ENCODE measurements around the gene GPR137.
A peak's percentile ranks its signal among the peaks of the same experiment; 100 is the strongest.

GPR137 gene

GRCh38 chr11:64265176-64266160 is 20.2 kb upstream of the GPR137 start:
- Histone ChIP-seq H3K18ac (ENCODE audit: low read depth in 1 of 2, low read length in 2 of 2) (no peak overlapping the region), H3K36me3 (ENCODE audit: control insufficient read depth in 1 of 2, insufficient read depth in 2 of 2, low read depth in 1 of 2, low read length in 2 of 2) (peaks cover 53 to 77% of the 10 kb centered on the region in 2 experiments), H2BK15ac (ENCODE audit: low read depth, poor library complexity, severe bottlenecking) (no peak overlapping the region), H3K14ac (ENCODE audit: low read length in 2 of 2) (no peak overlapping the region), H2BK5ac (ENCODE audit: low read depth, low read length, poor library complexity, severe bottlenecking) (no peak overlapping the region), H4K8ac (ENCODE audit: low read length) (no peak overlapping the region), H3K4me2 (ENCODE audit: low read length, poor library complexity, severe bottlenecking) (no peak overlapping the region), H3K4me3 (ENCODE audit: insufficient read depth in 1 of 2, low read depth in 1 of 2, low read length in 2 of 2) (no peak overlapping the region), H3K27me3 (ENCODE audit: control insufficient read depth in 1 of 2, insufficient read depth in 1 of 2, low read length in 2 of 2) (no peaks in the 10 kb centered on the region), H3K4ac (ENCODE audit: low read depth in 1 of 2, low read length in 2 of 2) (no peak overlapping the region), H3K23ac (ENCODE audit: low read length in 2 of 2) (no peak overlapping the region), H3K9me3 (ENCODE audit: control insufficient read depth, low read length) (no peaks in the 10 kb centered on the region), H3K27ac (ENCODE audit: low read length, poor library complexity, severe bottlenecking) (no peak overlapping the region), H3K9ac (ENCODE audit: low read length) (no peak overlapping the region), H2AK5ac (ENCODE audit: low read length, severe bottlenecking) (no peak overlapping the region), H2BK12ac (ENCODE audit: low read length in 2 of 2) (no peak overlapping the region), H2BK120ac (ENCODE audit: low read depth, low read length) (no peak overlapping the region), H4K91ac (ENCODE audit: low read length) (no peak overlapping the region), H3K79me1 (replicated peaks; ENCODE audit: low read length, poor library complexity, severe bottlenecking) (peaks cover 14% of the 10 kb centered on the region), H3K4me1 (ENCODE audit: control insufficient read depth, insufficient read depth, low read depth, low read length) (peaks cover 35% of the 10 kb centered on the region), H2AFZ (ENCODE audit: low read depth, low read length) (no peak overlapping the region)
- no peak for DNase-seq
- 95% methylated on average over 35 of the region's 35 CpGs for WGBS

DNA sequence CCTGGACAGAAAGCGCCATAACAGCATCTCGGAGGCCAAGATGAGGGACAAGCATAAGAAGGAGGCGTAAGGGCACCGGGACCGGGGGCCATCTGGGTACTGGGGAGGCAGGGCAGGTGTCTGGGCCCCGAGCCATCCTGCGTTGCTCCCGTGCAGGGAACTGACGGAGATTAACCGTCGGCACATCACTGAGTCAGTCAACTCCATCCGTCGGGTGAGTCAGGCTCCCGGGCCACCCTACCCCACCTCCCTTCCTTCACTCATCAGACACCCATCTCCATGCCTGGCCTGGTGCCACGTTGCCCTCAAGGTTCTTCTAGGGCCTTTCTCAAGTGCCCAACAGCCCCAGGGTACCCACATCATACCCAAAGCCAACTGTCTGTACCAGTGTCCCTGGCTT is 19.3 kb upstream of the GPR137 start:
- no peak overlapping the region for H4K91ac ChIP-seq (ENCODE audit: low read length)
- no peak overlapping the region for H3K4me3 ChIP-seq (ENCODE audit: insufficient read depth in 1 of 2, low read depth in 1 of 2, low read length in 2 of 2)
- H3K79me1 ChIP-seq (replicated peaks; ENCODE audit: low read length, poor library complexity, severe bottlenecking): peaks cover 14% of the 10 kb centered on the region
- H2BK5ac ChIP-seq (ENCODE audit: low read depth, low read length, poor library complexity, severe bottlenecking): no peak overlapping the region
- H3K9ac ChIP-seq (ENCODE audit: low read length): no peak overlapping the region
- H3K4ac ChIP-seq (ENCODE audit: low read depth in 1 of 2, low read length in 2 of 2): no peak overlapping the region
- H3K4me2 ChIP-seq (ENCODE audit: low read length, poor library complexity, severe bottlenecking): no peak overlapping the region
- H2BK12ac ChIP-seq (ENCODE audit: low read length in 2 of 2): no peak overlapping the region
- no peak overlapping the region for H4K8ac ChIP-seq (ENCODE audit: low read length)
- H3K23ac ChIP-seq (ENCODE audit: low read length in 2 of 2): no peak overlapping the region
- H3K27ac ChIP-seq (ENCODE audit: low read length, poor library complexity, severe bottlenecking): no peak overlapping the region
- no peak overlapping the region for H3K18ac ChIP-seq (ENCODE audit: low read depth in 1 of 2, low read length in 2 of 2)
- H2BK120ac ChIP-seq (ENCODE audit: low read depth, low read length): no peak overlapping the region
- no peak for DNase-seq
- WGBS: 87% methylated on average over 15 of the region's 15 CpGs
- no peak overlapping the region for H2AFZ ChIP-seq (ENCODE audit: low read depth, low read length)
- H2BK15ac ChIP-seq (ENCODE audit: low read depth, poor library complexity, severe bottlenecking): no peak overlapping the region
- H2AK5ac ChIP-seq (ENCODE audit: low read length, severe bottlenecking): no peak overlapping the region
- H3K9me3 ChIP-seq (ENCODE audit: control insufficient read depth, low read length): no peaks in the 10 kb centered on the region
- H3K14ac ChIP-seq (ENCODE audit: low read length in 2 of 2): no peak overlapping the region
- peaks cover 35% of the 10 kb centered on the region for H3K4me1 ChIP-seq (ENCODE audit: control insufficient read depth, insufficient read depth, low read depth, low read length)
- peaks cover 48 to 72% of the 10 kb centered on the region in 2 experiments for H3K36me3 ChIP-seq (ENCODE audit: control insufficient read depth in 1 of 2, insufficient read depth in 2 of 2, low read depth in 1 of 2, low read length in 2 of 2)
- no peaks in the 10 kb centered on the region for H3K27me3 ChIP-seq (ENCODE audit: control insufficient read depth in 1 of 2, insufficient read depth in 1 of 2, low read length in 2 of 2)

DNA sequence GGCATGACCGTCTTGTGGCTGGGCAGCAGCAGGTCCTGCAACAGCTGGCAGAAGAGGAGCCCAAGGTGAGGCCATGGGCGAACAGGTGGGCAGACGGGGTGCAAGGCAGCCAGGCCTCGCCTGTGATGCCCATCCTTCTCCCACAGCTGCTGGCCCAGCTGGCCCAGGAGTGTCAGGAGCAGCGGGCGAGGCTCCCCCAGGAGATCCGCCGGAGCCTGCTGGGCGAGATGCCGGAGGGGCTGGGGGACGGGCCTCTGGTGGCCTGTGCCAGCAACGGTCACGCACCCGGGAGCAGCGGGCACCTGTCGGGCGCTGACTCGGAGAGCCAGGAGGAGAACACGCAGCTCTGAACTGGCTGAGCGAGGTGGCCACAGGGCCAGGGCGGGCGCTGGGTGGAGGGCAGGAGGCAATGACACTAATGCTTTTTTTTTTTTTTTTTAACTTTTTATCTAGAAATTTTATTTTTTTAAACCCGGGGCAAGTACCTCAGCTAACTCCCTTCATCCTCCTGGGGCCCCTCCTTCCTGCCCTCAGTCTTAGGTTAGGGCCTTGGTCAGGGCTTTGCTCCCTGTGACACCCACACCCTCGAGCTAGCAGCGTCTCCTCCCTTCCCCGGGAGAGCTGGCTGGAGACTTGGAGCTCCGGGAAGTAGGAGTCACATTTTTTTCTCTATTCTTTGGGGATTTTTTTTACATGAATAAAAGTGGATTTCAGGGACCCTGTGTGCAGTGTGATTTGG is 18.3 kb upstream of the GPR137 start:
- Histone ChIP-seq H3K9ac (ENCODE audit: low read length) (peak overlapping the region; percentile 96), H3K27me3 (ENCODE audit: control insufficient read depth in 1 of 2, insufficient read depth in 1 of 2, low read length in 2 of 2) (no peaks in the 10 kb centered on the region), H2BK15ac (ENCODE audit: low read depth, poor library complexity, severe bottlenecking) (peak overlapping the region; percentile 77), H2AK5ac (ENCODE audit: low read length, severe bottlenecking) (no peak overlapping the region), H2BK12ac (ENCODE audit: low read length in 2 of 2) (no peak overlapping the region), H4K8ac (ENCODE audit: low read length) (peak overlapping the region; percentile 0), H3K4me2 (ENCODE audit: low read length, poor library complexity, severe bottlenecking) (no peak overlapping the region), H3K4ac (ENCODE audit: low read depth in 1 of 2, low read length in 2 of 2) (peak overlapping the region; percentile 15 to 55), H2AFZ (ENCODE audit: low read depth, low read length) (no peak overlapping the region), H3K36me3 (ENCODE audit: control insufficient read depth in 1 of 2, insufficient read depth in 2 of 2, low read depth in 1 of 2, low read length in 2 of 2) (peaks cover 40 to 62% of the 10 kb centered on the region in 2 experiments), H2BK120ac (ENCODE audit: low read depth, low read length) (no peak overlapping the region), H3K27ac (ENCODE audit: low read length, poor library complexity, severe bottlenecking) (no peak overlapping the region), H3K23ac (ENCODE audit: low read length in 2 of 2) (no peak overlapping the region), H3K79me1 (replicated peaks; ENCODE audit: low read length, poor library complexity, severe bottlenecking) (peaks cover 11% of the 10 kb centered on the region), H3K18ac (ENCODE audit: low read depth in 1 of 2, low read length in 2 of 2) (no peak overlapping the region), H3K4me3 (ENCODE audit: insufficient read depth in 1 of 2, low read depth in 1 of 2, low read length in 2 of 2) (peak overlapping the region in 1 of 2 experiments; percentile 83), H3K14ac (ENCODE audit: low read length in 2 of 2) (no peak overlapping the region), H3K9me3 (ENCODE audit: control insufficient read depth, low read length) (no peaks in the 10 kb centered on the region), H2BK5ac (ENCODE audit: low read depth, low read length, poor library complexity, severe bottlenecking) (no peak overlapping the region), H3K4me1 (ENCODE audit: control insufficient read depth, insufficient read depth, low read depth, low read length) (peaks cover 41% of the 10 kb centered on the region), H4K91ac (ENCODE audit: low read length) (peak overlapping the region; percentile 8)
- no peak for DNase-seq
- 93% methylated on average over 19 of the region's 27 CpGs for WGBS

Data from mesenchymal stem cell (in vitro differentiated cells and primary cell).